Breast epithelium (tissue), 4 donors: ENCODE data around the gene ABHD10. TPM values are rescaled to one million over a fixed set of nuclear protein-coding genes. Genes with fewer than 3 reads are reported as not detected.

Source experiments
- DNase-seq, 2 donors: peaks; one replicate each; pipeline ENCODE4 v3.0.0-alpha.2; 2019; ENCODE audit warnings: low spot score in 2 of 2
- H3K27ac ChIP-seq, 2 donors: fragments of 200-600 bp; sonication (generic) in 1 of 2; one replicate each; pipeline ENCODE4 v1.5.1; 2016 to 2019; ENCODE audit warnings: mild to moderate bottlenecking in 1 of 2
- H3K27me3 ChIP-seq, 2 donors: fragments of 200-600 bp; sonication (generic) in 1 of 2; one replicate each; pipeline versions ENCODE4 v1.5.1 to v1.6.0; 2017 to 2019; ENCODE audit warnings: control low read depth in 1 of 2, mild to moderate bottlenecking in 1 of 2
- H3K36me3 ChIP-seq: fragments of 200-600 bp; one replicate; pipeline ENCODE4 v1.5.1; 2019
- H3K4me1 ChIP-seq, 2 donors: fragments of 200-600 bp; sonication (generic); one replicate each; pipeline ENCODE4 v1.5.1; 2016 to 2019; ENCODE audit warnings: control low read depth in 1 of 2
- H3K4me3 ChIP-seq, 3 donors: fragments of 200-600 bp; sonication (generic); 1 replicate in 2 of 3; 2 replicates in 1 of 3; pipeline ENCODE4 v1.5.1; 2016 to 2019; ENCODE audit warnings: mild to moderate bottlenecking in 3 of 3, moderate library complexity in 2 of 3
- H3K9me3 ChIP-seq, 2 donors: fragments of 200-600 bp; sonication (generic) in 1 of 2; one replicate each; pipeline ENCODE4 v1.5.1; 2016 to 2019; ENCODE audit warnings: control low read depth in 1 of 2
- POLR2A ChIP-seq: fragments of 450-650 bp; IDR thresholded peaks from one replicate; pipeline ENCODE4 v1.6.1; 2016; ENCODE audit warnings: antibody characterized with exemption, mild to moderate bottlenecking, moderate library complexity
- POLR2AphosphoS5 ChIP-seq, 3 donors: sonication (generic); formaldehyde crosslinking; IDR thresholded peaks; one replicate each; pipeline ENCODE4 v1.6.1; 2017; ENCODE audit warnings: antibody characterized with exemption in 3 of 3
- intact Hi-C: fragments of 100-400 bp; cut with DNase I; formaldehyde crosslinking; loops from one replicate; pipeline ENCODE4 v1.15.1; 2023; ENCODE audit warnings: low total_unique reads
- total RNA-seq, 3 donors: library from RNA; depleted of rRNA; stranded (reverse); fragments of >200 nt; gene quantifications; one replicate each; pipeline ENCODE4 v1.1.0, GENCODE V29; 2016
- TF ChIP-seq, protein P1 (sequence below), 3 donors: fragments of 450-650 bp; IDR thresholded peaks; one replicate each; pipeline ENCODE4 v1.5.1; 2016 to 2017; ENCODE audit warnings: antibody characterized with exemption in 3 of 3, mild to moderate bottlenecking in 3 of 3, moderate library complexity in 3 of 3

Gene ABHD10
- total RNA-seq, 3 donors from 2014 or later: 17.3 to 28.5 (median 22.6) TPM

DNA sequence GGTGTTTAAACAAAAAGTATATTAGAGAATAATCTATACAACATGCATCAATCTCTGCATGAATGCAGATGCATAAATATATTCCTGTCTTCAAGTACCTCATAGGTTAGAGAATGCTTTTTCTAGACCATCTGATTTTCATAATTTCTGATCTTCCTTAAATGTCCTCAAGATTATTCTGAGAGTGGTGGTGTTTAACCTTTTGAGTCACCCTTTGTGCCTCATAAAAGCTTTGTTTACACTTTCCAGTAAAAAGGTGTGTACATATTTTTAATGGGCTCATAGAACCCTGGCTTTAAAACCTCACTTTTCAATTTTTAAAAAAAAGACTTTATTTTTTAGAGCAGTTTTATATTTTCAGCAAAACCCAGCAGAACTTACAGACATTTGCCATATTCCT, 41.0 kb upstream of the ABHD10 start:
- intact Hi-C loops: no loop called here
- H3K4me1 ChIP-seq: no peaks in the 10 kb centered on the region
- DNase-seq: no peak
- no peaks in the 10 kb centered on the region for H3K36me3 ChIP-seq
- no peaks in the 10 kb centered on the region for H3K9me3 ChIP-seq
- no peak overlapping the region for H3K27ac ChIP-seq
- TF ChIP-seq POLR2AphosphoS5 (IDR thresholded peaks at IDR 0.05) (no peak), POLR2A (no peak)
- TF ChIP-seq, protein P1, sequence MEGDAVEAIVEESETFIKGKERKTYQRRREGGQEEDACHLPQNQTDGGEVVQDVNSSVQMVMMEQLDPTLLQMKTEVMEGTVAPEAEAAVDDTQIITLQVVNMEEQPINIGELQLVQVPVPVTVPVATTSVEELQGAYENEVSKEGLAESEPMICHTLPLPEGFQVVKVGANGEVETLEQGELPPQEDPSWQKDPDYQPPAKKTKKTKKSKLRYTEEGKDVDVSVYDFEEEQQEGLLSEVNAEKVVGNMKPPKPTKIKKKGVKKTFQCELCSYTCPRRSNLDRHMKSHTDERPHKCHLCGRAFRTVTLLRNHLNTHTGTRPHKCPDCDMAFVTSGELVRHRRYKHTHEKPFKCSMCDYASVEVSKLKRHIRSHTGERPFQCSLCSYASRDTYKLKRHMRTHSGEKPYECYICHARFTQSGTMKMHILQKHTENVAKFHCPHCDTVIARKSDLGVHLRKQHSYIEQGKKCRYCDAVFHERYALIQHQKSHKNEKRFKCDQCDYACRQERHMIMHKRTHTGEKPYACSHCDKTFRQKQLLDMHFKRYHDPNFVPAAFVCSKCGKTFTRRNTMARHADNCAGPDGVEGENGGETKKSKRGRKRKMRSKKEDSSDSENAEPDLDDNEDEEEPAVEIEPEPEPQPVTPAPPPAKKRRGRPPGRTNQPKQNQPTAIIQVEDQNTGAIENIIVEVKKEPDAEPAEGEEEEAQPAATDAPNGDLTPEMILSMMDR (IDR thresholded peaks at IDR 0.05): no peak
- no peak overlapping the region for H3K4me3 ChIP-seq
- H3K27me3 ChIP-seq: no peaks in the 10 kb centered on the region

DNA sequence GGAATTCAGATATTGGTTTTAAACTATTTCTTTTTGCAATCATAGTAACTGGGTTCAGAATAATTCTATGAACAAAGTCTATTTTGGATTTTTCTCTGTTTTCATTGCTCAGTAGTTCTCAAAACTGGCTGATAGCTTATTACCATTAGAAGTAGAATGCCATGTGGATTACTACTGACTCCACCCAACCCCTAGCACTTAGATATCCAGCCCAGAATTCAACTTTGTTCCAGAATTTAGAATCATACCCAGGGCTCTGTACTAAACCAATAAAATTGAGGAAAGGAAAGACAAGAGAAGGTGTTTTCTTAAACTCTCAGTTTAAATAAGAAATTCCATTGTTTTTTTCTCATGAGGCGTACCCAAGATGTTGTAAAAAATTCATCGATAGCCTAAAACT, 39.0 kb upstream of the ABHD10 start:
- no peak overlapping the region for H3K4me3 ChIP-seq
- H3K27me3 ChIP-seq: no peaks in the 10 kb centered on the region
- TF ChIP-seq, protein P1 (IDR thresholded peaks at IDR 0.05): no peak
- TF ChIP-seq POLR2A: no peak
- H3K27ac ChIP-seq: no peak overlapping the region
- H3K36me3 ChIP-seq: no peaks in the 10 kb centered on the region
- H3K4me1 ChIP-seq: no peaks in the 10 kb centered on the region
- no peak for DNase-seq
- H3K9me3 ChIP-seq: no peaks in the 10 kb centered on the region
- intact Hi-C loops: no loop called here

GRCh38 chr3:111943533-111943932, 35.3 kb upstream of the ABHD10 start:
- no peaks in the 10 kb centered on the region for H3K9me3 ChIP-seq
- no peaks in the 10 kb centered on the region for H3K36me3 ChIP-seq
- no peak overlapping the region for H3K4me3 ChIP-seq
- intact Hi-C loops: no loop called here
- H3K27ac ChIP-seq: no peak overlapping the region
- TF ChIP-seq POLR2A (no peak), POLR2AphosphoS5 (IDR thresholded peaks at IDR 0.05) (no peak)
- TF ChIP-seq, protein P1 (IDR thresholded peaks at IDR 0.05): no peak
- no peak for DNase-seq
- H3K27me3 ChIP-seq: no peaks in the 10 kb centered on the region
- H3K4me1 ChIP-seq: no peaks in the 10 kb centered on the region

- no peak overlapping the region for H3K27ac ChIP-seq
- no peak overlapping the region for H3K4me3 ChIP-seq
- no peaks in the 10 kb centered on the region for H3K27me3 ChIP-seq
- H3K36me3 ChIP-seq: no peaks in the 10 kb centered on the region
- intact Hi-C loops: no loop called here
- H3K4me1 ChIP-seq: no peaks in the 10 kb centered on the region
- H3K9me3 ChIP-seq: no peaks in the 10 kb centered on the region
- TF ChIP-seq POLR2A (no peak), POLR2AphosphoS5 (IDR thresholded peaks at IDR 0.05) (no peak)
- TF ChIP-seq, protein P1 (IDR thresholded peaks at IDR 0.05): no peak
- DNase-seq: no peak
These were observed 34.5 kb upstream of the ABHD10 start for GRCh38 chr3:111944372-111944771.

DNA sequence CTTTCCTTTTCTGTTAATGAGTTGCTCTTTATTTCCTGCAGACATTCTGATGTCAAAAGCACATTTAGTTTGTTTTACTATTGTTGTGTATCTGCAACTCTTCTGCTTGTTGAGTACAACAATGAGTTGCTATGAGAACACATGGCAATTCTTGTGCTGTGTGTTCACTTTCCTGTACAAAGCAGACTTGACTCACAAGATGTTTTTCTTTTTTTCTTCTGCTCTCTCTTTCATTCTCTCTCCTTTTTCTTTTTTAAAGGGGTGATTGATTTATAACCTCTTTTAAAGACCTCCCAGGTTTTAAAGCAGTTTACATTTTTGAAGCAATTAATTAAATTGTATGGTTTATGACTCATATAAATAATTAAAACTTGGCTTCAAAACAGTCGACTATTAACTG, 31.6 kb upstream of the ABHD10 start:
- DNase-seq: no peak
- Histone ChIP-seq H3K4me3 (no peak overlapping the region), H3K9me3 (no peaks in the 10 kb centered on the region), H3K4me1 (no peaks in the 10 kb centered on the region), H3K27ac (no peak overlapping the region), H3K27me3 (no peaks in the 10 kb centered on the region), H3K36me3 (no peaks in the 10 kb centered on the region)
- TF ChIP-seq POLR2AphosphoS5 (IDR thresholded peaks at IDR 0.05): no peak
- no peak for TF ChIP-seq POLR2A
- TF ChIP-seq, protein P1 (IDR thresholded peaks at IDR 0.05): no peak
- intact Hi-C loops: no loop called here
